ENCODE results near the gene LIPA.
"Not testable (repeated sequence)": the region's sequence is repeated elsewhere in the genome, so short reads cannot be mapped to it uniquely, and the experiment has no call there.

- TF ChIP-seq, protein P1, sequence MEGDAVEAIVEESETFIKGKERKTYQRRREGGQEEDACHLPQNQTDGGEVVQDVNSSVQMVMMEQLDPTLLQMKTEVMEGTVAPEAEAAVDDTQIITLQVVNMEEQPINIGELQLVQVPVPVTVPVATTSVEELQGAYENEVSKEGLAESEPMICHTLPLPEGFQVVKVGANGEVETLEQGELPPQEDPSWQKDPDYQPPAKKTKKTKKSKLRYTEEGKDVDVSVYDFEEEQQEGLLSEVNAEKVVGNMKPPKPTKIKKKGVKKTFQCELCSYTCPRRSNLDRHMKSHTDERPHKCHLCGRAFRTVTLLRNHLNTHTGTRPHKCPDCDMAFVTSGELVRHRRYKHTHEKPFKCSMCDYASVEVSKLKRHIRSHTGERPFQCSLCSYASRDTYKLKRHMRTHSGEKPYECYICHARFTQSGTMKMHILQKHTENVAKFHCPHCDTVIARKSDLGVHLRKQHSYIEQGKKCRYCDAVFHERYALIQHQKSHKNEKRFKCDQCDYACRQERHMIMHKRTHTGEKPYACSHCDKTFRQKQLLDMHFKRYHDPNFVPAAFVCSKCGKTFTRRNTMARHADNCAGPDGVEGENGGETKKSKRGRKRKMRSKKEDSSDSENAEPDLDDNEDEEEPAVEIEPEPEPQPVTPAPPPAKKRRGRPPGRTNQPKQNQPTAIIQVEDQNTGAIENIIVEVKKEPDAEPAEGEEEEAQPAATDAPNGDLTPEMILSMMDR (IDR thresholded peaks at IDR 0.05), result not testable (repeated sequence)
- TF ChIP-seq POLR2A, POLR2AphosphoS5, EP300 (IDR thresholded peaks at IDR 0.05): not testable (repeated sequence)
Measured at GRCh38 chr10:89285303-89285702, 33.7 kb upstream of the LIPA start.
